Astrocyte of the spinal cord (primary cell): ENCODE results near the gene HSDL2.

Experiments used
- DNase-seq: peaks from one replicate; pipeline ENCODE4 v3.0.0; 2011; ENCODE audit warnings: low read depth, low spot score
- H3K4me3 ChIP-seq: 2 replicates; pipeline ENCODE4 v1.5.1; 2011; ENCODE audit warnings: low read depth, mild to moderate bottlenecking, low read length, moderate library complexity
- CTCF ChIP-seq: IDR thresholded peaks from 2 replicates; pipeline ENCODE4 v1.5.1; 2012; ENCODE audit warnings: low read depth, mild to moderate bottlenecking, low read length, inconsistent platforms
- in situ Hi-C: cut with HindIII; loops from 2 replicates; pipeline ENCODE4 v1.10.0; 2017; ENCODE audit warnings: low sequenced_read_pairs

The HSDL2 gene

GRCh38 chr9:112375361-112375760 is 4.5 kb upstream of the HSDL2 start:
- no peak for DNase-seq
- in situ Hi-C loops = no loop called here
- H3K4me3 ChIP-seq = no peak overlapping the region
- no peak for TF ChIP-seq CTCF

- no peak overlapping the region for H3K4me3 ChIP-seq
- no peak for TF ChIP-seq CTCF
- in situ Hi-C loops = no loop called here
- DNase-seq = no peak
Measured at GRCh38 chr9:112377087-112377486, 2.8 kb upstream of the HSDL2 start.

- in situ Hi-C loops = no loop called here
- no peak for TF ChIP-seq CTCF
- H3K4me3 ChIP-seq = no peak overlapping the region
- DNase-seq = no peak
Measured at GRCh38 chr9:112377684-112378327, 2.1 kb upstream of the HSDL2 start.

- TF ChIP-seq CTCF = no peak
- in situ Hi-C loops = no loop called here
- DNase-seq = no peak
- H3K4me3 ChIP-seq = peak overlapping the region; percentile 57
Measured at GRCh38 chr9:112378328-112379176, 1.4 kb upstream of the HSDL2 start.

GRCh38 chr9:112379177-112380101 is 469 bp upstream of the HSDL2 start:
- TF ChIP-seq CTCF = no peak
- DNase-seq = peak; percentile 99
- H3K4me3 ChIP-seq = peak overlapping the region; percentile 57
- in situ Hi-C loops = no loop called here

- peak overlapping the region; percentile 57 for H3K4me3 ChIP-seq
- no peak for TF ChIP-seq CTCF
- in situ Hi-C loops = no loop called here
- DNase-seq = peak; percentile 43
Measured at GRCh38 chr9:112380825-112381221, 915 bp downstream of the HSDL2 start.
